G401.6 (cell line): ENCODE measurements around the gene IPO9.

Experiments
- FAIRE-seq: peaks from 2 replicates; lab custom pipeline; 2012; peaks lifted over from hg19 to GRCh38; lab: Jason Lieb, UNC

IPO9 gene

GRCh38 chr1:201828820-201829774 lies at the start of gene IPO9:
IPO9 (plus strand) TSS chr1:201829157; CDS start chr1:201829210, 53 bp downstream.
- no peak for FAIRE-seq

- FAIRE-seq = no peak
Measured at GRCh38 chr1:201779351-201779880, 49.5 kb upstream of the IPO9 start.

- FAIRE-seq = no peak
Measured at GRCh38 chr1:201780952-201781351, 48.0 kb upstream of the IPO9 start.

GRCh38 chr1:201781437-201781836 lies 47.5 kb upstream of the IPO9 start:
- no peak for FAIRE-seq

GRCh38 chr1:201782353-201782752 lies 46.6 kb upstream of the IPO9 start:
- FAIRE-seq = no peak

- no peak for FAIRE-seq
Measured at GRCh38 chr1:201783058-201783457, 45.9 kb upstream of the IPO9 start.

- FAIRE-seq = no peak
Measured at GRCh38 chr1:201783572-201783971, 45.4 kb upstream of the IPO9 start.

- no peak for FAIRE-seq
Measured at GRCh38 chr1:201785291-201785690, 43.7 kb upstream of the IPO9 start.

- no peak for FAIRE-seq
Measured at GRCh38 chr1:201786824-201787223, 42.1 kb upstream of the IPO9 start.

- FAIRE-seq = no peak
Measured at GRCh38 chr1:201788296-201788695, 40.7 kb upstream of the IPO9 start.

- no peak for FAIRE-seq
Measured at GRCh38 chr1:201789245-201789644, 39.7 kb upstream of the IPO9 start.

- no peak for FAIRE-seq
Measured at GRCh38 chr1:201790261-201790660, 38.7 kb upstream of the IPO9 start.

- no peak for FAIRE-seq
Measured at GRCh38 chr1:201791051-201791778, 37.7 kb upstream of the IPO9 start.

GRCh38 chr1:201791779-201792173 lies 37.2 kb upstream of the IPO9 start:
- FAIRE-seq = no peak

- FAIRE-seq = peak; percentile 89
Measured at GRCh38 chr1:201792534-201793305, 36.2 kb upstream of the IPO9 start.

- FAIRE-seq = no peak
Measured at GRCh38 chr1:201793306-201793925, 35.5 kb upstream of the IPO9 start.

- peak; percentile 21 for FAIRE-seq
Measured at GRCh38 chr1:201795066-201795465, 33.9 kb upstream of the IPO9 start.

- no peak for FAIRE-seq
Measured at GRCh38 chr1:201800246-201800645, 28.7 kb upstream of the IPO9 start.

- FAIRE-seq = no peak
Measured at GRCh38 chr1:201806801-201807200, 22.2 kb upstream of the IPO9 start.

- FAIRE-seq = no peak
Measured at GRCh38 chr1:201807958-201808632, 20.9 kb upstream of the IPO9 start.

GRCh38 chr1:201808633-201808990 lies 20.3 kb upstream of the IPO9 start:
- no peak for FAIRE-seq
